ENCODE results near the gene FAM171A2.

Gene FAM171A2

GRCh38 chr17:44318077-44318892 lies 45.4 kb downstream of the FAM171A2 start:
- DNase-seq: no peak

GRCh38 chr17:44317545-44317944 lies 46.1 kb downstream of the FAM171A2 start:
- no peak for DNase-seq

GRCh38 chr17:44315760-44316731 lies 47.6 kb downstream of the FAM171A2 start:
- no peak for DNase-seq

GRCh38 chr17:44314869-44315661 lies 48.6 kb downstream of the FAM171A2 start:
- DNase-seq: no peak

GRCh38 chr17:44314524-44314868 lies 49.2 kb downstream of the FAM171A2 start:
- no peak for DNase-seq

GRCh38 chr17:44314031-44314430 lies 49.6 kb downstream of the FAM171A2 start:
- DNase-seq: no peak

- no peak for DNase-seq
Measured at GRCh38 chr17:44312396-44313104, 51.1 kb downstream of the FAM171A2 start.

- DNase-seq: no peak
Measured at GRCh38 chr17:44311562-44312181, 52.0 kb downstream of the FAM171A2 start.

GRCh38 chr17:44310609-44311376 lies 52.9 kb downstream of the FAM171A2 start:
- no peak for DNase-seq

GRCh38 chr17:44310188-44310587 lies 53.5 kb downstream of the FAM171A2 start:
- DNase-seq: no peak

- no peak for DNase-seq
Measured at GRCh38 chr17:44309472-44309871, 54.2 kb downstream of the FAM171A2 start.

GRCh38 chr17:44308865-44309264 lies 54.8 kb downstream of the FAM171A2 start:
- DNase-seq: no peak

GRCh38 chr17:44308320-44308818 lies 55.3 kb downstream of the FAM171A2 start, which contains the start of gene RUNDC3A:
RUNDC3A (plus strand) TSS chr17:44308601; CDS start chr17:44308833, 232 bp downstream.
- DNase-seq: peak; percentile 60

- no peak for DNase-seq
Measured at GRCh38 chr17:44307387-44308186, 56.1 kb downstream of the FAM171A2 start.

GRCh38 chr17:44304651-44305050 lies 59.0 kb downstream of the FAM171A2 start:
- no peak for DNase-seq
